ENCODE data around the gene CENPU. TPM values are rescaled to one million over a fixed set of nuclear protein-coding genes. Genes with fewer than 3 reads are reported as not detected.
A peak's percentile ranks its signal among the peaks of the same experiment; 100 is the strongest.
"Not testable (repeated sequence)": the region's sequence is repeated elsewhere in the genome, so short reads cannot be mapped to it uniquely, and the experiment has no call there.

The CENPU gene
- total RNA-seq, 1 donor = 16.8 TPM

- DNase-seq (ENCODE audit: low read depth) = no peak
- no peak for TF ChIP-seq CTCF (IDR thresholded peaks at IDR 0.05; ENCODE audit: insufficient read depth, low read depth, low read length)
- H3K4me3 ChIP-seq (ENCODE audit: low read depth, low read length) = no peak overlapping the region
These were observed 10.3 kb upstream of the CENPU start for GRCh38 chr4:184744236-184744635.

- no peak for DNase-seq (ENCODE audit: low read depth)
These were observed 9.8 kb upstream of the CENPU start for GRCh38 chr4:184743650-184744049.

GRCh38 chr4:184741651-184742050, 7.8 kb upstream of the CENPU start:
- DNase-seq (ENCODE audit: low read depth); H3K4me3 ChIP-seq (ENCODE audit: low read depth, low read length): not testable (repeated sequence)

More at GRCh38 chr4:184743650-184744049, 9.8 kb upstream of the CENPU start:
- no peak overlapping the region for H3K4me3 ChIP-seq (ENCODE audit: low read depth, low read length)
- TF ChIP-seq CTCF (IDR thresholded peaks at IDR 0.05; ENCODE audit: insufficient read depth, low read depth, low read length) = no peak

GRCh38 chr4:184740980-184741391, 7.1 kb upstream of the CENPU start:
- H3K4me3 ChIP-seq (ENCODE audit: low read depth, low read length) = no peak overlapping the region
- TF ChIP-seq CTCF (IDR thresholded peaks at IDR 0.05; ENCODE audit: insufficient read depth, low read depth, low read length) = no peak
- DNase-seq (ENCODE audit: low read depth) = no peak

- H3K4me3 ChIP-seq (ENCODE audit: low read depth, low read length); DNase-seq (ENCODE audit: low read depth): not testable (repeated sequence)
These were observed 5.7 kb upstream of the CENPU start for GRCh38 chr4:184739575-184739974.

GRCh38 chr4:184734758-184735157, 862 bp upstream of the CENPU start:
- DNase-seq (ENCODE audit: low read depth) = no peak
- TF ChIP-seq CTCF (IDR thresholded peaks at IDR 0.05; ENCODE audit: insufficient read depth, low read depth, low read length) = no peak
- H3K4me3 ChIP-seq (ENCODE audit: low read depth, low read length) = peak overlapping the region; percentile 94

- DNase-seq (ENCODE audit: low read depth) = no peak
- H3K4me3 ChIP-seq (ENCODE audit: low read depth, low read length) = peak overlapping the region; percentile 94
- TF ChIP-seq CTCF (IDR thresholded peaks at IDR 0.05; ENCODE audit: insufficient read depth, low read depth, low read length) = no peak
These were observed 1.8 kb downstream of the CENPU start for GRCh38 chr4:184732126-184732525.

- no peak overlapping the region for H3K4me3 ChIP-seq (ENCODE audit: low read depth, low read length)
- no peak for TF ChIP-seq CTCF (IDR thresholded peaks at IDR 0.05; ENCODE audit: insufficient read depth, low read depth, low read length)
- no peak for DNase-seq (ENCODE audit: low read depth)
These were observed 2.8 kb downstream of the CENPU start for GRCh38 chr4:184731056-184731455.
